GM23338 (cell line): ENCODE results near the gene SLC6A13. TPM values are rescaled to one million over a fixed set of nuclear protein-coding genes. Genes with fewer than 3 reads are reported as not detected.

Experiments used
- ATAC-seq: fragments of 200-7000 bp; cut with Tn5 transposase; 3 replicates; pipeline ENCODE4 v1.9.1; 2020
- DNase-seq: peaks from one replicate; pipeline ENCODE4 v3.0.0-alpha.2; 2015; ENCODE audit warnings: low spot score
- H2AFZ ChIP-seq: fragments of 200-600 bp; sonication (generic); 2 replicates; pipeline ENCODE4 v1.8.0; 2016; ENCODE audit warnings: antibody characterized with exemption, mild to moderate bottlenecking, moderate library complexity
- H3F3A ChIP-seq: fragments of 200-600 bp; sonication (generic); replicated peaks from 2 replicates; pipeline ENCODE4 v1.8.0; 2017; ENCODE audit warnings: antibody characterized with exemption, mixed run types, low read depth
- H3K27ac ChIP-seq: fragments of 200-600 bp; sonication (generic); 2 replicates; pipeline ENCODE4 v1.6.1; 2016; ENCODE audit warnings: low read depth
- H3K27me3 ChIP-seq: fragments of 200-600 bp; sonication (generic); 2 replicates; pipeline ENCODE4 v1.8.0; 2016; ENCODE audit warnings: mild to moderate bottlenecking, mixed run types, moderate library complexity; ENCODE audit not compliant: insufficient read depth
- H3K36me3 ChIP-seq: fragments of 200-600 bp; sonication (generic); 2 replicates; pipeline ENCODE4 v1.8.0; 2016; ENCODE audit warnings: mild to moderate bottlenecking; ENCODE audit not compliant: insufficient read depth
- H3K4me1 ChIP-seq: fragments of 200-600 bp; sonication (generic); 2 replicates; pipeline ENCODE4 v1.8.0; 2016; ENCODE audit warnings: mild to moderate bottlenecking, moderate library complexity; ENCODE audit not compliant: insufficient read depth
- H3K4me2 ChIP-seq: fragments of 200-600 bp; sonication (generic); 2 replicates; pipeline ENCODE4 v1.7.1; 2017; ENCODE audit warnings: mixed run types
- H3K4me3 ChIP-seq: fragments of 200-600 bp; sonication (generic); 2 replicates; pipeline ENCODE4 v1.6.1; 2016; ENCODE audit warnings: mixed run types
- H3K79me2 ChIP-seq: fragments of 200-600 bp; sonication (generic); replicated peaks from 2 replicates; pipeline ENCODE4 v1.8.0; 2017; ENCODE audit warnings: mild to moderate bottlenecking; ENCODE audit not compliant: insufficient read depth
- H3K9me2 ChIP-seq: fragments of 200-600 bp; sonication (generic); 2 replicates; pipeline ENCODE4 v1.8.0; 2017; ENCODE audit not compliant: insufficient read depth
- H4K20me1 ChIP-seq: fragments of 200-600 bp; sonication (generic); replicated peaks from 2 replicates; pipeline ENCODE4 v1.8.0; 2017; ENCODE audit warnings: mild to moderate bottlenecking; ENCODE audit not compliant: insufficient read depth
- H3K27ac Mint-ChIP-seq: 2 replicates; pipeline ENCODE4 v1.8.0; 2020; ENCODE audit warnings: inconsistent platforms, mild to moderate bottlenecking, moderate library complexity, mixed read lengths
- H3K27me3 Mint-ChIP-seq: 3 replicates; pipeline ENCODE4 v1.8.0; 2022; ENCODE audit warnings: low read depth, mild to moderate bottlenecking, moderate library complexity, mixed read lengths, inconsistent platforms; ENCODE audit not compliant: insufficient read depth, poor library complexity
- H3K36me3 Mint-ChIP-seq: 3 replicates; pipeline ENCODE4 v1.8.0; 2021; ENCODE audit warnings: low read depth, mild to moderate bottlenecking, inconsistent platforms, moderate library complexity, mixed read lengths
- H3K4me1 Mint-ChIP-seq: 3 replicates; pipeline ENCODE4 v1.8.0; 2020; ENCODE audit warnings: mild to moderate bottlenecking, inconsistent platforms, mixed read lengths
- H3K4me3 Mint-ChIP-seq: 3 replicates; pipeline ENCODE4 v1.8.0; 2021; ENCODE audit warnings: moderate library complexity, mild to moderate bottlenecking, inconsistent platforms, mixed read lengths
- H3K9me3 Mint-ChIP-seq: 3 replicates; pipeline ENCODE4 v1.8.0; 2020; ENCODE audit warnings: moderate library complexity, mild to moderate bottlenecking, inconsistent platforms, mixed read lengths
- CREB1 ChIP-seq: fragments of 250-450 bp; sonication (Bioruptor Pico); IDR thresholded peaks from 2 replicates; pipeline ENCODE4 v1.5.0; 2020; ENCODE audit warnings: low read depth, mild to moderate bottlenecking, moderate library complexity
- ETS1 ChIP-seq: IDR thresholded peaks from 2 replicates; pipeline ENCODE4 v1.6.1; 2016; ENCODE audit warnings: antibody characterized with exemption
- EZH2 ChIP-seq: fragments of 200-600 bp; sonication (generic); IDR thresholded peaks from one replicate; pipeline ENCODE4 v1.8.0; 2017; ENCODE audit warnings: antibody characterized with exemption, mild to moderate bottlenecking, low read depth; ENCODE audit not compliant: unreplicated experiment
- EZH2phosphoT487 ChIP-seq: fragments of 200-600 bp; sonication (generic); IDR thresholded peaks from one replicate; pipeline ENCODE4 v1.8.1; 2018; ENCODE audit warnings: antibody characterized with exemption; ENCODE audit not compliant: unreplicated experiment
- NANOG ChIP-seq: IDR thresholded peaks from 2 replicates; pipeline ENCODE4 v1.6.1; 2016; ENCODE audit warnings: antibody characterized with exemption, borderline replicate concordance
- POLR2AphosphoS5 ChIP-seq: IDR thresholded peaks from 2 replicates; pipeline ENCODE4 v1.6.1; 2016; ENCODE audit warnings: antibody characterized with exemption, low read depth
- REST ChIP-seq: IDR thresholded peaks from one replicate; pipeline ENCODE4 v1.6.1; 2018; ENCODE audit warnings: antibody characterized with exemption; ENCODE audit not compliant: unreplicated experiment
- STAT1 ChIP-seq: IDR thresholded peaks from one replicate; pipeline ENCODE4 v1.6.1; 2016; ENCODE audit warnings: antibody characterized with exemption; ENCODE audit not compliant: unreplicated experiment
- ZNF331 ChIP-seq: fragments of 250-450 bp; sonication (Bioruptor Pico); IDR thresholded peaks from 2 replicates; pipeline ENCODE4 v1.5.0; 2020; ENCODE audit warnings: low read depth, mild to moderate bottlenecking, moderate library complexity
- ZNF462 ChIP-seq: fragments of 250-450 bp; sonication (Bioruptor Pico); IDR thresholded peaks from 2 replicates; pipeline ENCODE4 v1.5.0; 2020; ENCODE audit warnings: mild to moderate bottlenecking, moderate library complexity
- polyA plus RNA-seq: library from polyadenylated mRNA; unstranded; fragments of >200 nt; fragmentation: Nextera tagmentation; extraction: Ambion mirVana; gene quantifications from 2 replicates; pipeline ENCODE4 v1.2.1, GENCODE V29; 2016
- total RNA-seq: library from RNA; depleted of rRNA; stranded (reverse); fragments of >200 nt; shearing (Covaris generic); gene quantifications from 2 replicates; pipeline ENCODE4 v1.2.3, GENCODE V29; 2014

Gene SLC6A13
- total and polyA plus RNA-seq, 2 experiments from 2014 or later, result not detected

GRCh38 chr12:234019-234418 lies 28.6 kb downstream of the SLC6A13 start (continued):
- no peak for TF ChIP-seq REST
- TF ChIP-seq EZH2, result no peak
- TF ChIP-seq ZNF462, result no peak

- H3K27me3 Mint-ChIP-seq, result peaks cover 15% of the 10 kb centered on the region
- H3K4me3 Mint-ChIP-seq, result no peak overlapping the region
- Histone ChIP-seq H3K4me2 (no peak overlapping the region), H2AFZ (no peak overlapping the region), H3K4me3 (no peak overlapping the region), H3K79me2 (no peaks in the 10 kb centered on the region), H3K4me1 (peaks cover 13% of the 10 kb centered on the region; the same call in 1 of the 2 replicates), H3K27me3 (no peaks in the 10 kb centered on the region), H4K20me1 (no peaks in the 10 kb centered on the region), H3K36me3 (no peaks in the 10 kb centered on the region), H3K9me2 (no peaks in the 10 kb centered on the region), H3K27ac (no peak overlapping the region), H3F3A (no peaks in the 10 kb centered on the region)
- H3K36me3 Mint-ChIP-seq, result peaks cover 13% of the 10 kb centered on the region
- H3K27ac Mint-ChIP-seq, result no peak overlapping the region
- DNase-seq (no peak), ATAC-seq (no peak)
- peaks cover 27% of the 10 kb centered on the region for H3K4me1 Mint-ChIP-seq
- H3K9me3 Mint-ChIP-seq, result peaks cover 27% of the 10 kb centered on the region
- no peak for TF ChIP-seq EZH2phosphoT487
- TF ChIP-seq NANOG, result no peak
- no peak for TF ChIP-seq POLR2AphosphoS5
- no peak for TF ChIP-seq STAT1
- no peak for TF ChIP-seq CREB1 (CRISPR knock-in tag)
- no peak for TF ChIP-seq ETS1
- TF ChIP-seq ZNF331 (CRISPR knock-in tag), result no peak
Observed at GRCh38 chr12:233615-233968, 29.0 kb downstream of the SLC6A13 start.
